K562 (cell line): ENCODE results near the gene PHC1. TPM values are rescaled to one million over a fixed set of nuclear protein-coding genes. Genes with fewer than 3 reads are reported as not detected.

Source experiments
- ATF6 ChIP-seq: sonication (generic); formaldehyde crosslinking; IDR thresholded peaks from 2 replicates; pipeline ENCODE4 v1.4.0; 2020; ENCODE audit warnings: mild to moderate bottlenecking, missing genetic modification reagents
- BCL6 ChIP-seq: fragments of 250-450 bp; sonication (Bioruptor Pico); IDR thresholded peaks from 2 replicates; pipeline ENCODE4 v1.4.0; 2020
- DPF2 ChIP-seq: fragments of 450-650 bp; IDR thresholded peaks from 2 replicates; pipeline ENCODE4 v1.6.1; 2016
- HDGF ChIP-seq: fragments of 450-650 bp; IDR thresholded peaks from 2 replicates; pipeline ENCODE4 v1.6.1; 2016
- HIVEP1 ChIP-seq: fragments of 250-450 bp; sonication (Bioruptor Pico); IDR thresholded peaks from 2 replicates; pipeline ENCODE4 v1.4.0; 2020; ENCODE audit warnings: mild to moderate bottlenecking
- NFATC3 ChIP-seq: fragments of 450-650 bp; IDR thresholded peaks from 2 replicates; pipeline ENCODE4 v1.6.1; 2017; ENCODE audit warnings: mild to moderate bottlenecking
- NR4A1 ChIP-seq, 2 experiments: fragments of 250-450 bp in 1 of 2; fragments of 450-650 bp in 1 of 2; sonication (Bioruptor Pico) in 1 of 2; IDR thresholded peaks; 2 replicates each; pipeline versions ENCODE4 v1.4.0 to v1.6.1; 2016 to 2020; ENCODE audit warnings: mild to moderate bottlenecking in 2 of 2, missing compliant biosample characterization in 1 of 2, missing genetic modification characterization in 1 of 2, moderate library complexity in 1 of 2
- RFX1 ChIP-seq: fragments of 450-650 bp; IDR thresholded peaks from 2 replicates; pipeline ENCODE4 v1.6.1; 2016; ENCODE audit warnings: mild to moderate bottlenecking, moderate library complexity
- ZFX ChIP-seq: sonication (generic); formaldehyde crosslinking; IDR thresholded peaks from 2 replicates; pipeline ENCODE4 v1.8.0; 2022; ENCODE audit warnings: mild to moderate bottlenecking, missing genetic modification reagents, moderate library complexity
- ZNF3 ChIP-seq: fragments of 250-450 bp; sonication (Bioruptor Pico); IDR thresholded peaks from 2 replicates; pipeline ENCODE4 v1.5.0; 2021; ENCODE audit warnings: mild to moderate bottlenecking, moderate library complexity
- ZNF395 ChIP-seq: fragments of 200-800 bp; sonication (Bioruptor generic); IDR thresholded peaks from 2 replicates; pipeline ENCODE4 v1.6.1; 2017; ENCODE audit warnings: missing genetic modification characterization, missing compliant biosample characterization
- polyA plus RNA-seq, 8 experiments: library from polyadenylated mRNA; depleted of rRNA in 4 of 8; stranded (reverse) in 5 of 8; unstranded in 3 of 8; fragments of >200 nt; fragmentation: Nextera tagmentation in 2 of 8; fragmentation: Illumina TruSeq in 1 of 8; extraction: Ambion mirVana in 2 of 8; extraction: Trizol in 1 of 8; gene quantifications; 2 replicates each; pipeline versions ENCODE4 v1.2.1 to v1.2.3, GENCODE V29; 2011 to 2014; ENCODE audit warnings: inconsistent platforms in 1 of 8, missing spikeins in 1 of 8
- total RNA-seq, 7 experiments: library from RNA; depleted of rRNA in 6 of 7; stranded (reverse); fragments of >200 nt in 6 of 7; fragmentation: Illumina TruSeq in 2 of 7; extraction: Trizol in 2 of 7; gene quantifications; 2 replicates each; pipeline versions ENCODE4 v1.2.1 to v1.2.3, GENCODE V29; 2011 to 2021; ENCODE audit warnings: low replicate concordance in 1 of 7
- TF ChIP-seq, protein P1 (sequence below): IDR thresholded peaks from 2 replicates; pipeline ENCODE4 v1.6.1; 2016; ENCODE audit warnings: missing genetic modification characterization, missing compliant biosample characterization
- TF ChIP-seq, protein P2 (sequence below): fragments of 450-650 bp; formaldehyde crosslinking; conservative IDR thresholded peaks from 2 replicates; pipeline ENCODE4 v1.4.0; 2022; ENCODE audit warnings: mild to moderate bottlenecking, missing genetic modification characterization

PHC1 gene
- total and polyA plus RNA-seq, 9 of the 15 experiments (the other 6 are each of a cell fraction or from before 2014, with no cell fraction given), result 1.9 to 13.7 (median 6.9) TPM

DNA sequence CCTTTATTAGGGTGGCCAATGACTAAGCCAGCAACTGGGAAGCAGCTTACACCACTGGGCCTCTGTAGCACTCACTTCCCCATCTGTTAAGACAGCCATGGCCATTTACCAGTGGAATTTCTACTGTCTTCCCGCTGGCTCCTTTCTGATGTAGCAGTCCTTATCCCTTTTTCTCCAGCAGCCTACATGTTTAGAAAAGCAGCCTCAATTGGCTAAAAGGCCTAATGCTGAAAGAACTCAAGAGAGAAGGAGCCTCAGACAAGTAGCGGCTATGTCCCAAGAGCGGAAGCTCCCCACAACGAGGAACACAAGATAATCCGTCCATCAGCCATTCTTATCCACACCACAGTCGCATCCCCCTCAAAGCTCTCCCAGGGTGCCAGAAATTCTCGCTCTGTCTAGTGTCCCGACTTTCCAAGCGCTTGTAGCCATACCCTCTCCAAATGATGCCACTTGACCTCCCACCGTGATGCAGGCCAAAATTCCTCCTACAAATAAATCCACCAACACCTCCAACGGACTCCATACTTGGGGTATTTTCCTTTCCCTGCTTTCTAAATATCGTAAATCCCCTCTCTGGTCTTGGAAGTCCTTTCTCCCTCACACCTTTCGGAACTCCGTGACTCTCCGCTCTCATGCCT, 34.5 kb downstream of the PHC1 start (continued):
- no peak for TF ChIP-seq BCL6 (CRISPR knock-in tag)
- TF ChIP-seq ATF6 (CRISPR knock-in tag), result 0 out of 2 replicates have a peak, but pooled peaks have one; percentile 20
- TF ChIP-seq DPF2, result peak; percentile 13; the same call in 1 of the 2 replicates
- TF ChIP-seq ZNF395 (CRISPR knock-in tag), result no peak
- no peak for TF ChIP-seq HIVEP1 (CRISPR knock-in tag)
- no peak for TF ChIP-seq NR4A1 (CRISPR knock-in tag; IDR thresholded peaks at IDR 0.05)
- no peak for TF ChIP-seq NR4A1 (tag; IDR thresholded peaks at IDR 0.05)
- TF ChIP-seq NFATC3, result no peak
- no peak for TF ChIP-seq RFX1
- 0 out of 2 replicates have a peak, but pooled peaks have one; percentile 17 for TF ChIP-seq ZFX (CRISPR knock-in tag)
- TF ChIP-seq, protein P1, sequence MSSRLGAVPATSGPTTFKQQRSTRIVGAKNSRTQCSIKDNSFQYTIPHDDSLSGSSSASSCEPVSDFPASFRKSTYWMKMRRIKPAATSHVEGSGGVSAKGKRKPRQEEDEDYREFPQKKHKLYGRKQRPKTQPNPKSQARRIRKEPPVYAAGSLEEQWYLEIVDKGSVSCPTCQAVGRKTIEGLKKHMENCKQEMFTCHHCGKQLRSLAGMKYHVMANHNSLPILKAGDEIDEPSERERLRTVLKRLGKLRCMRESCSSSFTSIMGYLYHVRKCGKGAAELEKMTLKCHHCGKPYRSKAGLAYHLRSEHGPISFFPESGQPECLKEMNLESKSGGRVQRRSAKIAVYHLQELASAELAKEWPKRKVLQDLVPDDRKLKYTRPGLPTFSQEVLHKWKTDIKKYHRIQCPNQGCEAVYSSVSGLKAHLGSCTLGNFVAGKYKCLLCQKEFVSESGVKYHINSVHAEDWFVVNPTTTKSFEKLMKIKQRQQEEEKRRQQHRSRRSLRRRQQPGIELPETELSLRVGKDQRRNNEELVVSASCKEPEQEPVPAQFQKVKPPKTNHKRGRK (tag), result no peak
- no peak for TF ChIP-seq HDGF
- TF ChIP-seq, protein P2, sequence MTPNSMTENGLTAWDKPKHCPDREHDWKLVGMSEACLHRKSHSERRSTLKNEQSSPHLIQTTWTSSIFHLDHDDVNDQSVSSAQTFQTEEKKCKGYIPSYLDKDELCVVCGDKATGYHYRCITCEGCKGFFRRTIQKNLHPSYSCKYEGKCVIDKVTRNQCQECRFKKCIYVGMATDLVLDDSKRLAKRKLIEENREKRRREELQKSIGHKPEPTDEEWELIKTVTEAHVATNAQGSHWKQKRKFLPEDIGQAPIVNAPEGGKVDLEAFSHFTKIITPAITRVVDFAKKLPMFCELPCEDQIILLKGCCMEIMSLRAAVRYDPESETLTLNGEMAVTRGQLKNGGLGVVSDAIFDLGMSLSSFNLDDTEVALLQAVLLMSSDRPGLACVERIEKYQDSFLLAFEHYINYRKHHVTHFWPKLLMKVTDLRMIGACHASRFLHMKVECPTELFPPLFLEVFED (CRISPR knock-in tag), result 0 out of 2 replicates have a peak, but pooled peaks have one; percentile 1
- no peak for TF ChIP-seq ZNF3 (CRISPR knock-in tag)
- TF ChIP-seq, all 486 proteins: peak for 12
